NOMO-1 treated with DMSO at 0.1 percent for 48 hours (cell line): Measurements from ENCODE around the gene TEX22.
A peak's percentile ranks its signal among the peaks of the same experiment; 100 is the strongest.
"Not testable (repeated sequence)": the region's sequence is repeated elsewhere in the genome, so short reads cannot be mapped to it uniquely, and the experiment has no call there.

Experiments
- DNase-seq: peaks from one replicate; lab custom pipeline; 2025; ENCODE audit not compliant: unreplicated experiment; lab: John Stamatoyannopoulos, UW

TEX22 gene

GRCh38 chr14:105398044-105398725 lies at the start of gene TEX22:
TEX22 (plus strand) TSS chr14:105398538; CDS start chr14:105399341, 803 bp downstream.
- peak; percentile 85 for DNase-seq

- DNase-seq: no peak
Measured at GRCh38 chr14:105348945-105349699, 49.2 kb upstream of the TEX22 start.

- DNase-seq: no peak
Measured at GRCh38 chr14:105349992-105350391, 48.3 kb upstream of the TEX22 start.

DNA sequence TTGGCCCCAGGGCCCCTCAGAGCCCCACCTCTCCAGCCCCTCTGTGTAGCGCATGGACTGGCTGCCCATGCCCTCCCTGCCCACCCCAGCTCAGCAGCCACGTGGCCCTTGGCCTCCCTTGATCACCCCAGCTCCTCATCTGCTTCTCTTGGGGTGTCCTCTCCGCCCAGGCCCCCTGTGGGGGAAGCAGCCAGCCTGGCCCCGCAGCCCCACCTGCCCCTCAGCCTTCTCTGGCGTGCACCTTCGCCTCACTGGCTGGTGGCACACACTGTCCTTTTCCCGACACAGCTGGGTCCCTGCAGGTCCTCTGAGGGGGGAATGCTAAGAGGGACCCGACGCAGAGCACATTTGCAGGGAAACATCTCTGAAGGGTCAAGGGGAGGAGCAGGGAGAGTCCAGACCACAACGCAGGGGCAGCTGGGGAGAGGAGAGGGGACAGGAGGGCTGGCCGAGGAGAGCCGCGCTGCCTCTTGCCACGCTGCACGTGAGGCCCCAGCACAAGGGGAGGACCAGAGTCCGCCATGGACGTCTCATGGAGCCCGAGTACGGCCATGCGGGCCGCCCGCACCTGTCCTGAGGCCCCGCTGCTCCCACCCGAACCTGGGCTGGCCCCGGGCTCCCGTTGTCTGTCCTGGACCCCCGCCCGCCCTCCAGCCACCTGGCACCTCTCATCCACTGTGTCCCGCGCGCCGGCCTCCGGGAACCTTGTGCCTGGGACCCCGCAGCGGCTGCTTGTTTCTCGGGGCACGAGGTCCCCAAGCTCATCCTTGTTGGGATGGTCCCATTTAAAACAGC lies 47.7 kb upstream of the TEX22 start:
- no peak for DNase-seq

DNA sequence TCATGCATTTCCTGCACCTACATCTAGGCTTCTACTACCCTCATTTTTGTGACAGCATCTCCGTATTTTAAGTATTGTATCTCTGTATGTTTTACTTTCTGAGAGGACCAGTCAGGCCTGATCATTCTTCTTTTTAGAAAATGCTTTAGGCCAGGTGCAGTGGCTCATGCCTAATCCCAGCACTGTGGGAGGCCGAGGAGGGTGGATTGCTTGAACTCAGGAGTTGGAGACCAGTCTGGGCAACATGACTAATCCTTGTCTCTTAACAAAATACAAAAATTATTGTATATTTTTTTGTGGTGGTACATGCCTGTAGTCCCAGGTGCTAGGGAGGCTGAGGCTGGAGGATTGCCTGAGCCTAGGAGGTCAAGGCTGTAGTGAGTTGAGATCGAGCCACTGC lies 46.9 kb upstream of the TEX22 start:
- no peak for DNase-seq

GRCh38 chr14:105351920-105352851 lies 46.2 kb upstream of the TEX22 start:
- peak; percentile 81 for DNase-seq

GRCh38 chr14:105353136-105353535 lies 45.2 kb upstream of the TEX22 start:
- DNase-seq: no peak

GRCh38 chr14:105354541-105354940 lies 43.8 kb upstream of the TEX22 start:
- no peak for DNase-seq

DNA sequence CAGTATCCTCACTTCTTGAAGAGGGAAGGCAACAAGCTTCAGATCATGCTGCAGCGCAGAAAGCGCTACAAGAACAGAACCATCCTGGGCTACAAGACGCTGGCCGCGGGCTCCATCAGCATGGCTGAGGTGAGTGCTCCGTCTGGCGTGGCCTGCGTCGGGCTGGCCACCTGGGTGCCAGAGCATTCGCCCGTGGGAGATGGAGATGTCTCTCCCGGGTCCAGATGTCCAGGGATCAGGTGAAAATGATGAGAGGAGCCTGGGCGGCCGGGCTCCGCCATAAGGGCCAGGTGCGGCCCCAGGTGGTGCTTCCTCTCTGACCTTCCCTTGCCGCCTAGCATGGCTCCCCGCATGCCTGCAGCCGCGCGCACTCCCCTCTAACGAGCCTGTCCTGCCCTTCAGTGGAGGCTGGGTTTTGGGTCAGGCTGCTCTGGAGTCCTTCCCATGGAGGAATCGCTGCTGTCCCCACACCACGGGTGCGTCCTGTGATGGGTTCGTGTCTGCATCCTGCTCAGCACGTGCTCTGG lies 43.2 kb upstream of the TEX22 start:
- no peak for DNase-seq

DNA sequence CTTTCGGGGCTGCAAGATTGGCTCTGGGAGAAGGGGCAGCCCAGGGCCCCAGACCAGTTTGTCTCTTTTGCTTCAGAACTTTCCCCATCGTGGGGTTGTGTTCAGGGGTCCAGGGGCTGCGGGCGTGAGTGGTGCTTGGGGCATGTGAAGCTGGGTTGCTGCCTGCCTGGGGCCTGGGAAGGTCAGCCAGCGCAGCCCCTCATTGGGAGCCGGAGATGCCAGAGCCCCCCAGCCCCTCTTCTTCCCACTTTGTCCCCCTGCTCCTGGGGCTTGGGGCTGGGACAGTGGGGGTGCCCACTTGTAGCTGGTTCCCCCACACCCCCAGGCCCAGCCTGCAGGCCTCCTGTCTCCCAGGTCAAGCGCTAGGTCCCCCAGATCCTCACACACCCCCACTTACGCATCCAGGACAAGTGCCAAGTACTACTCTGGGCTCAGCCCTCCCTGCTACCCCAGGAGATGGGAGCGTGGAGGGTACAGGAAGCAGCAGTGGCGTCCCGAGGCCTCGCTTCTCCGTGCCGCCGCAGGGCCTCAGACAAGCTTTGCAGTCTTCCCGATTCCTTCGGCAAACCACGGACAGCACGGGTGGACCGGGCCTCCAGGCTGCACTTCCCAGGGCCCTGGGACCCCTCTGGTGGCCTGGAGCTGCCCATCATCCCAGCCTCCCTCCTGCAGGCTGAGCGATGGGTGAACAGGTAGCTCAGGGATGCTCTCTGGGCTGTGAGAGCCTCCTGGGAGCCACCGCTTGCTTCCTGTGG lies 42.3 kb upstream of the TEX22 start:
- no peak for DNase-seq

DNA sequence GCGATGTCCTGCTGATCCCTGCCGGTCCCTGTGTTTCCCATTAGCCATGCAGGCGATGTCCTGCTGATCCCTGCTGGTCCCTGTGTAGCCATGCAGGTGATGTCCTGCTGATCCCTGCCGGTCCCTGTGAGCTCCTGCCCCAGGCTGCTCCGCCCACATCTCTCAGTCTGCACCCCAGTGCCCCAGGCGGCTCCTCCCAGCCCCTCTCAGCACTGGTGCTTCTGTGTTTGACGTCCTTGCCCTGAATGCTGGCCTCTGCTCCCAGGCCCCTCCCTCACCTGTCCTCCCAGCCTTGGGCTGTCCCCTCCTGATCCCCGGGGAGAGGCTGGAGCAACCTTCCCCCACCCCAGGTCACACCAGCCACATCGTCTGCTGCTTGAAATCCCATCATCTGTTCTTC lies 41.4 kb upstream of the TEX22 start:
- no peak for DNase-seq

DNA sequence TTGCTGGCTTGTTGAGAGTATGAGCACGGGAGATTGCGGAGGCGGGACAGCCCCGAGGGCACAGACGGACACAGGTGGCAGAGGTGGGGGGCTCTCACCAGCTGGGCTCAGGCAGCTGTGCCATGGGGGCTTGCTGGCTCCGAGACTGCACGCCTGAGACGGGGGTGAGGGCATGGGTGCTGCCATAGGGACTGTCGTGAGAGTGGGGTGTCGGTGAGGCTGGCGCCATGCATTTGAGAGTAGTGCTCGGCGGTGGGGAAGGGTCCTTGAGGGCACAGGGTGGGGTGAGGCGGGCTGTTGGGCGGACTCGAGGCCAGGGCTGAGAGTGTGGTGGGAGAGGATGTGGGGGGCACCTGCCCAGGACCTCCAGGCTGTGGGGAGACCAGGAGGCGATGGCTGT lies 40.7 kb upstream of the TEX22 start:
- no peak for DNase-seq

DNA sequence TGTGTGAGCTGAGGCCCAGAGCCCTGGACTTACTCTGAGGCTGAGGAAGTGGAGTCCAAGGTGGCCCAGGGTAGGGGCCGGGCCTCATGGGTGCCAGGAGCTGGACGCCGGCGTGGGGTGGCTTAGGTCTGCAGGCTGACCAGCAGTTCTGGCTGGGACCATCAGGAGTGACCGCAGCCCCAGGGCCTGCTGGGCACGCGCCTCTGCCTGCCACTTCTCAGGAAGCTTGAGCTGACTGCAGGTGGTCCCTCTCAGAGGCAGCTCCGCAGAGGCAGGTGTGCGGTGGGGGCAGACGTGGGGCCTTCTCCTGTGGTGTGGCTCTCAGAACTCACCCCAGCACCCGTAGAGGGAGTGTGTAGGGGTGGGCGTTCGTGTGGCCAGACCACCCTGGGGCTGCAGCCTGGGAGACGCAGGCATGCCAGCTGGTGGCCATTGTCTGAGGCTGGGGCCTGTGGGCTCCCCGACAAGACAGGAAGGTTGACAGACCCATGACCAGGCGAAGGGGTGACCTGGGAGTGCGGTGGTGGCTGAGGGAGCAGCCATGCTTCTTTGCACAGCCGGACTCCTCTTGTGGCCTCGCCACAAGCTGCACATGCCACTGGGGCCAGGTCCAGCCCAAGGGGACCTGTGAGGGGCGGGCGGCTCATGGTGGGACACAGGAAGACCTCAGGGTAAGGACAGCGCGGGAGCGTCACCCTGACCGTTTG lies 40.0 kb upstream of the TEX22 start:
- no peak for DNase-seq

DNA sequence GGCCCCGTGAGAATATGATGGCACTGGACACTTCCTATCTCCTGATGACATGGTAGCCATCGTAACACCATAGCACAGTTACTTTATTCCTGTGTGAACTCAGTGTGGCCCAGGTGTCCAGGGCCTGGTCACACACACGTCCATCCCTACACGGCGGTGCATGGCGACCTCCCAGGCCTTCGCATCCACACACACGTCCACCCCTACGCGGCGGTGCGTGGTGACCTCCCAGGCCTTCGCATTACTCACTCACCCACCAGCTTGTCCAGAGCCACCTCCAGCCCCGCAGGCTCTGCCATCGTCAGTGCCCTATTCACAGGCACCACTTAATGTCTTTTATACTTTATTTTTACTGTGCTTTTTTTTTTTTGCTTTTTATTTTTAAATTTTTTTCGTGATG lies 39.4 kb upstream of the TEX22 start:
- DNase-seq: no peak

DNA sequence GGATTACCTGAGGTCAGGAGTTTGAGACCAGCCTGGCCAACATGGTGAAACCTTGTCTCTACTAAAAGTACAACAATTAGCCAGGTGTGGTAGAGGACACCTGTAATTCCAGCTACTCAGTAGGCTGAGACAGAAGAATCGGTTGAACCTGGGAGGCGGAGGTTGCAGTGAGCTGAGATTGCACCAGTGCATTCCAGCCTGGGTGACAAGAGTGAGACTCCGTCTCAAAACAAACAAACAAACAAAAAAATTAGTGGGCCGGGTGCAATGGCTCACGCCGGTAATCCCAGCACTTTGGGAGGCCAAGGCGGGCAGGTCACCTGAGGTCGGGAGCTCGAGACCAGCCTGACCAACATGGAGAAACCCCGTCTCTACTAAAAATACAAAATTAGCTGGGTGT lies 36.9 kb upstream of the TEX22 start:
- not testable (repeated sequence) for DNase-seq

- DNase-seq: peak; percentile 23
Measured at GRCh38 chr14:105363847-105364708, 34.3 kb upstream of the TEX22 start.

- no peak for DNase-seq
Measured at GRCh38 chr14:105365101-105365500, 33.2 kb upstream of the TEX22 start.

DNA sequence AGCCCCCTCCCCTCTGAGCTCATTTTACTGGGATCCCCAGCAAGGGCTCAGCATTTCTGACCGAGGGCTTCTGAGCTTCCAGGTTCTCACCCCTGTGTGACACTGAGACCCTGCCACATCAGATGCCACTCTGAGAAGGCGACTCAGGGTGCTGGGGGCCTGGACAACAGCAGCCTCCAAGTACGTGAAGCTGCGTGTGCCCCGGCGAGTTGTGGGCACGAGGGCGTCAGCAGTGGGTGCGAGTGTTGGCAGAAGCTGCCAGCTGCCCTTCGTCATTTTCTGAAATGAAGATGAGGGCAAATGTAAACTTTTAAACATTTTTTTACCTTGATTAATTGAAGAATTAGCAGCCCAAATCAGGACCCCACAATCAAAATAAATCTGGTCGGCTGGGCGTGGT lies 32.7 kb upstream of the TEX22 start:
- no peak for DNase-seq
